ENCODE data around the gene C3orf22. TPM values are rescaled to one million over a fixed set of nuclear protein-coding genes. Genes with fewer than 3 reads are reported as not detected.

C3orf22 gene
- total and polyA plus RNA-seq, 5 donors from 2014 or later: not detected

DNA sequence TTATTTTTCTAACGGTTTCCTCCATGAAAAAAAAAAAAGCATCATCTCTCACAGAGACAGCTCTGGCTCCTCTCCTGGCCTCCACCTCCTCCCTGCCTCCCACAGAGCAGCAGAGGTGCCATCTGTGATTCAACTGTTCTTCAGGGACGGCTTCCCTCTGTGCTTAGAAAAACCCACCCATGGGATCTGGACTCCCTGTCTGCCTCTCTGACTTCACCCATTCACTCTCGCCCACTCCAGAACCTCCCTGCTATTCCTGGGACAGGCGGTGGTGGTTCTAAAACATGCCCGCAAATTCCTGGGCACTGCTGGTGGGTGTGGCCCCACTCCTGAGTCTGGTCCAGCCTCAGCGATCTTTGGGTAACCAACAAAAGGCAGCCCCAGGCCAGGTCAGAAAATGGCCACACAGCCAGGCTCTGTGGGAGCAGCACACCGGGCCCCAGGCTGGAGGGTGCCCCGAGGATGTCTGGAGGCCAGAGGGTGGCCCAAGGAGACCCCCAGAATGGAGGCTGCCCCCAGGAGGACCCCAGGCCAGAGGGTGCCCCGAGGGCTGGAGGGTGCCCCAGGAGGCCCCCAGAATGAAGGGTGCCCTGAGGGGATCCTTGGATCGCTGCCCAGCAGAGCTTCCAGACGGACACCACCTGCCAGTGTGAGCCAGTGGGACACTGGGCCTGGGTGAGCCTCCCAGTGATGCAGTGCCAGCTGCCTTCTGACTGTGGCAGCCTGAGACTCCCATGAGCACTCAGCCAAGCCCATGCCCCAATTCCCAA lies 37.4 kb downstream of the C3orf22 start:
- no peaks in the 10 kb centered on the region for H3K4me1 ChIP-seq (ENCODE audit: control insufficient read depth, insufficient read depth, low read length, poor library complexity, severe bottlenecking)
- no peaks in the 10 kb centered on the region for H3K9me3 ChIP-seq (ENCODE audit: control insufficient read depth in 2 of 2, low read length in 2 of 2)
- H3K4me3 ChIP-seq (ENCODE audit: low read depth, low read length): no peak overlapping the region
- no peak overlapping the region for H3K27ac ChIP-seq (ENCODE audit: insufficient read depth, low read length, poor library complexity, severe bottlenecking)
- no peaks in the 10 kb centered on the region for H3K36me3 ChIP-seq (ENCODE audit: control insufficient read depth, insufficient read depth, low read length)
- H3K27me3 Mint-ChIP-seq: peaks cover 6% of the 10 kb centered on the region
- H3K9me3 Mint-ChIP-seq: no peaks in the 10 kb centered on the region
- no peaks in the 10 kb centered on the region for H3K27me3 ChIP-seq (ENCODE audit: control insufficient read depth, insufficient read depth, low read length)
- H3K4me3 Mint-ChIP-seq: no peak overlapping the region
- no peak for DNase-seq
- no peak for ATAC-seq (ENCODE audit: low read depth in 2 of 2)
- H3K36me3 Mint-ChIP-seq: no peaks in the 10 kb centered on the region
- peaks cover 0 to 2% (median 0%) of the 10 kb centered on the region in 4 donors for H3K4me1 Mint-ChIP-seq
- H3K27ac Mint-ChIP-seq: no peak overlapping the region

- H3K4me1 ChIP-seq (ENCODE audit: control insufficient read depth, insufficient read depth, low read length, poor library complexity, severe bottlenecking): no peaks in the 10 kb centered on the region
- Mint-ChIP-seq H3K27ac (no peak overlapping the region), H3K4me1 (peaks cover 0 to 2% (median 0%) of the 10 kb centered on the region in 4 donors), H3K27me3 (peaks cover 6% of the 10 kb centered on the region), H3K36me3 (no peaks in the 10 kb centered on the region), H3K9me3 (no peaks in the 10 kb centered on the region), H3K4me3 (no peak overlapping the region)
- no peak overlapping the region for H3K27ac ChIP-seq (ENCODE audit: insufficient read depth, low read length, poor library complexity, severe bottlenecking)
- no peaks in the 10 kb centered on the region for H3K9me3 ChIP-seq (ENCODE audit: control insufficient read depth in 2 of 2, low read length in 2 of 2)
- H3K36me3 ChIP-seq (ENCODE audit: control insufficient read depth, insufficient read depth, low read length): no peaks in the 10 kb centered on the region
- no peaks in the 10 kb centered on the region for H3K27me3 ChIP-seq (ENCODE audit: control insufficient read depth, insufficient read depth, low read length)
- ATAC-seq (ENCODE audit: low read depth in 2 of 2) (no peak), DNase-seq (no peak)
- no peak overlapping the region for H3K4me3 ChIP-seq (ENCODE audit: low read depth, low read length)
Measured at GRCh38 chr3:126519506-126520455, 39.0 kb downstream of the C3orf22 start.

- H3K36me3 ChIP-seq (ENCODE audit: control insufficient read depth, insufficient read depth, low read length): no peaks in the 10 kb centered on the region
Measured at GRCh38 chr3:126518779-126519177, 40.0 kb downstream of the C3orf22 start.

DNA sequence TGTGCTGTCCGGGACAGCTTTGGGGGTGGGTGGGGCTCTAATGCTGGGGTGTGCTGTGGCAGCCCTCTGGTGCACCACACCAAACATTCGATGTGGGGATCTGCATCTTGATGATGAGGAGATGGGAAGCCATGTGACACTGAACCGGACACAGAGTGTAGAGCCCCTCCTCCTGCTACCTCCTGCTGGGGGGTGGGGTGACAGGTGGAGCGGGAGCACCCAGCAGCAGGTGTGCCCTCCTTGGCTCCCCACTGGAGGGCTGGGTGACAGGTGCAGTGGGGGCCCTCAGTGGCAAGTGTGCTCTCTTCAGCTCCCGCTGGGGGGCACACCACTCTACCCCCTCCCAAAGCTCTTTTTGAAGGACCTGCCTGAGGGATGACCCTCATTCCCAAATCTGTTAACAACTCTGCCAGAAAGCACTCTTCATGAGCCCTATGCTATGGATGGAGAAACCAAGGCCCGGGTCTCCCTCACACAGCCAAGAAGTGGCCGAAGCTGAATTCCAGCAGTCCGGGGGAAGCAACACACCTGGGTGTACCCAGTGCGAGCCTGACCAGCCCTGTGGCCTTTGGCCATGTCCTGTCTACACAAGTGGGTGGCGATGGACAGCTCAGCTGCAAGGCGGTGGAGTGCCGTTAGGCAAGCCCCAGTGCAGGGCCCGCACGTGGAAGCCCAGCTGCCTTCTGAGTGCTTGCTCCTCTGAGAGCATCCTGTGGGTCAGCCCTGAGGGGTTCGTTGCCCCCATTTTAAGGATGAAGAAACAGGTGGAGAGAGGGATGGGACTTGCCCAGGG lies 40.5 kb downstream of the C3orf22 start:
- Histone ChIP-seq H3K4me3 (ENCODE audit: low read depth, low read length) (no peak overlapping the region), H3K9me3 (ENCODE audit: control insufficient read depth in 2 of 2, low read length in 2 of 2) (no peaks in the 10 kb centered on the region), H3K4me1 (ENCODE audit: control insufficient read depth, insufficient read depth, low read length, poor library complexity, severe bottlenecking) (no peaks in the 10 kb centered on the region), H3K27ac (ENCODE audit: insufficient read depth, low read length, poor library complexity, severe bottlenecking) (no peak overlapping the region), H3K36me3 (ENCODE audit: control insufficient read depth, insufficient read depth, low read length) (no peaks in the 10 kb centered on the region), H3K27me3 (ENCODE audit: control insufficient read depth, insufficient read depth, low read length) (no peaks in the 10 kb centered on the region)
- Mint-ChIP-seq H3K4me1 (peaks cover 0 to 2% (median 0%) of the 10 kb centered on the region in 4 donors), H3K4me3 (no peak overlapping the region), H3K36me3 (no peaks in the 10 kb centered on the region), H3K9me3 (no peaks in the 10 kb centered on the region), H3K27ac (no peak overlapping the region), H3K27me3 (peaks cover 6% of the 10 kb centered on the region)
- no peak for DNase-seq
- no peak for ATAC-seq (ENCODE audit: low read depth in 2 of 2)

More at GRCh38 chr3:126518779-126519177, 40.0 kb downstream of the C3orf22 start:
- no peak for DNase-seq
- no peaks in the 10 kb centered on the region for H3K9me3 ChIP-seq (ENCODE audit: control insufficient read depth in 2 of 2, low read length in 2 of 2)
- no peak overlapping the region for H3K4me3 Mint-ChIP-seq
- no peaks in the 10 kb centered on the region for H3K9me3 Mint-ChIP-seq
- ATAC-seq (ENCODE audit: low read depth in 2 of 2): no peak
- no peaks in the 10 kb centered on the region for H3K4me1 ChIP-seq (ENCODE audit: control insufficient read depth, insufficient read depth, low read length, poor library complexity, severe bottlenecking)
- H3K36me3 Mint-ChIP-seq: no peaks in the 10 kb centered on the region
- H3K4me1 Mint-ChIP-seq: peaks cover 0 to 2% (median 0%) of the 10 kb centered on the region in 4 donors
- no peak overlapping the region for H3K4me3 ChIP-seq (ENCODE audit: low read depth, low read length)
- H3K27me3 ChIP-seq (ENCODE audit: control insufficient read depth, insufficient read depth, low read length): no peaks in the 10 kb centered on the region
- peaks cover 6% of the 10 kb centered on the region for H3K27me3 Mint-ChIP-seq
- H3K27ac Mint-ChIP-seq: no peak overlapping the region
- no peak overlapping the region for H3K27ac ChIP-seq (ENCODE audit: insufficient read depth, low read length, poor library complexity, severe bottlenecking)

DNA sequence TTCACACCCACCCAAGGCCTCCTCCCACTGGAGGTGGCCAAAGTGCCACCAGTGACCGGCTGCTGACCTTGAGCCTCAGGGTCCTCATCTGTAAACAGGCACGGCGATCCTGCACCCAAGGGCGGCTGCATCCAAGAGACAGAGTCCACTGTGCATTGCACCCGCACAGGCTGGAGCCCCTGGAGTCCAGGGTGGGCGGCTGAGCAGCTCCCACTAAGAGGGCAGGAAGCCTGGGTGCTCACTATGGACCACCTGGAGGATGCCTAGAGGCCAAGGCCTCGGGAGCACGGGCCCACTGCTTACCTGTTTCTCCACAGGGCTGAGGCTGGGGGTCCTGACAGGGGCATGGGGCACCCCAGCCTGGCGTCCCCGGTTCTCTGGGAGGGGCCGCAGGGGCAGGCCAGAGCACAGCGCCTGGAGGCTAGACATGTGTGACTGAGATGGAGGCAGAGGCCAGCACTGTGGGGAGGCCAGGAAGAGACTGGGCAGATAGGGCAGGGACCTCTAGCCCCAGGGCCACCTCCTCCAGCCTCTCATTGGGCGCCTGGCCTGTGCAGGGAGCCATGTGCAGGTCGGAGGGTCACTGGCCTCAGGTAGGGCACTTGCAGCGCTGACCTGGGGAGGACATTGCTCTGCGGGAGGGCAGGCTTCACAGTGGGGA lies 41.3 kb downstream of the C3orf22 start, which contains the start of gene UROC1:
UROC1 (minus strand) TSS at position 483 of the 661 bp plus-strand sequence; CDS start at position 429, 54 bp downstream.
- Mint-ChIP-seq H3K36me3 (no peaks in the 10 kb centered on the region), H3K9me3 (no peaks in the 10 kb centered on the region), H3K4me3 (no peak within 1 kb of the TSS), H3K27ac (no peak within 1 kb of the TSS), H3K4me1 (peaks cover 0 to 2% (median 0%) of the 10 kb centered on the region in 4 donors), H3K27me3 (peaks cover 5% of the 10 kb centered on the region)
- DNase-seq: no peak
- no peaks in the 10 kb centered on the region for H3K36me3 ChIP-seq (ENCODE audit: control insufficient read depth, insufficient read depth, low read length)
- no peak for ATAC-seq (ENCODE audit: low read depth in 2 of 2)
- H3K4me3 ChIP-seq (ENCODE audit: low read depth, low read length): no peak within 1 kb of the TSS
- H3K27ac ChIP-seq (ENCODE audit: insufficient read depth, low read length, poor library complexity, severe bottlenecking): no peak within 1 kb of the TSS
- H3K4me1 ChIP-seq (ENCODE audit: control insufficient read depth, insufficient read depth, low read length, poor library complexity, severe bottlenecking): no peaks in the 10 kb centered on the region
- no peaks in the 10 kb centered on the region for H3K9me3 ChIP-seq (ENCODE audit: control insufficient read depth in 2 of 2, low read length in 2 of 2)
- no peaks in the 10 kb centered on the region for H3K27me3 ChIP-seq (ENCODE audit: control insufficient read depth, insufficient read depth, low read length)

- no peaks in the 10 kb centered on the region for H3K9me3 Mint-ChIP-seq
- no peaks in the 10 kb centered on the region for H3K27me3 Mint-ChIP-seq
- H3K36me3 Mint-ChIP-seq: no peaks in the 10 kb centered on the region
Measured at GRCh38 chr3:126516936-126517290, 41.8 kb downstream of the C3orf22 start.

More at GRCh38 chr3:126516936-126517290, 41.8 kb downstream of the C3orf22 start:
- H3K4me1 ChIP-seq (ENCODE audit: control insufficient read depth, insufficient read depth, low read length, poor library complexity, severe bottlenecking): no peaks in the 10 kb centered on the region
- no peak for DNase-seq
- H3K27ac Mint-ChIP-seq: no peak overlapping the region
- no peak overlapping the region for H3K27ac ChIP-seq (ENCODE audit: insufficient read depth, low read length, poor library complexity, severe bottlenecking)
- no peaks in the 10 kb centered on the region for H3K4me1 Mint-ChIP-seq
- H3K4me3 ChIP-seq (ENCODE audit: low read depth, low read length): no peak overlapping the region
- H3K4me3 Mint-ChIP-seq: no peak overlapping the region
- ATAC-seq (ENCODE audit: low read depth in 2 of 2): no peak
- H3K9me3 ChIP-seq (ENCODE audit: control insufficient read depth in 2 of 2, low read length in 2 of 2): no peaks in the 10 kb centered on the region
- no peaks in the 10 kb centered on the region for H3K27me3 ChIP-seq (ENCODE audit: control insufficient read depth, insufficient read depth, low read length)
- no peaks in the 10 kb centered on the region for H3K36me3 ChIP-seq (ENCODE audit: control insufficient read depth, insufficient read depth, low read length)

Data from CD4-positive, CD25-positive, alpha-beta regulatory T cell (primary cell).